ENCODE results near the gene RPL28.

The RPL28 gene

GRCh38 chr19:55353803-55354697, 31.7 kb upstream of the RPL28 start:
- DNase-seq, result no peak

- DNase-seq, result no peak
Observed at GRCh38 chr19:55354698-55355212, 31.0 kb upstream of the RPL28 start, which contains the start of gene COX6B2. TSS of gene COX6B2 (minus strand) at chr19:55354719. CDS start at chr19:55354521, 198 bp downstream.

GRCh38 chr19:55355213-55355821, 30.4 kb upstream of the RPL28 start:
- DNase-seq, result no peak

DNA sequence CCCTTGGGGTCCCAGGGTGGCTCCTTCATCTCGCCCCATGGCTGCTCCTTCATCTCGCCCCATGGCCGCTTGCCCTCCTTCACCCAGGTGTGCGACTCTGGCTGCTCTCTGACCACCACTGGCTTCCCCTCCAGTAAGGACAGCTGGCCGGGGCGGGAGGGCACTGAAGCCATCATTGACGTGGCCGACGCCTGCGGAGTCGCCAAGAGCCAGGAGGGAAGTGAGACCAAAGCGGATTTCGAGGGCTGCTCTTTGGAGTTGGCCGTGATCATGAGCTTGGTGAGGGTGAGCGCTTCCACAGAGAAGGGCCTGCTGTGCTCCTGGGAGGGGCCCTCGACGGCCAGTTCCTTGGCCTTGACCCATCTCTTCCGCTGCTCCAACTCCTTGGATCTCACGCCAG, 27.2 kb upstream of the RPL28 start:
- no peak for DNase-seq

DNA sequence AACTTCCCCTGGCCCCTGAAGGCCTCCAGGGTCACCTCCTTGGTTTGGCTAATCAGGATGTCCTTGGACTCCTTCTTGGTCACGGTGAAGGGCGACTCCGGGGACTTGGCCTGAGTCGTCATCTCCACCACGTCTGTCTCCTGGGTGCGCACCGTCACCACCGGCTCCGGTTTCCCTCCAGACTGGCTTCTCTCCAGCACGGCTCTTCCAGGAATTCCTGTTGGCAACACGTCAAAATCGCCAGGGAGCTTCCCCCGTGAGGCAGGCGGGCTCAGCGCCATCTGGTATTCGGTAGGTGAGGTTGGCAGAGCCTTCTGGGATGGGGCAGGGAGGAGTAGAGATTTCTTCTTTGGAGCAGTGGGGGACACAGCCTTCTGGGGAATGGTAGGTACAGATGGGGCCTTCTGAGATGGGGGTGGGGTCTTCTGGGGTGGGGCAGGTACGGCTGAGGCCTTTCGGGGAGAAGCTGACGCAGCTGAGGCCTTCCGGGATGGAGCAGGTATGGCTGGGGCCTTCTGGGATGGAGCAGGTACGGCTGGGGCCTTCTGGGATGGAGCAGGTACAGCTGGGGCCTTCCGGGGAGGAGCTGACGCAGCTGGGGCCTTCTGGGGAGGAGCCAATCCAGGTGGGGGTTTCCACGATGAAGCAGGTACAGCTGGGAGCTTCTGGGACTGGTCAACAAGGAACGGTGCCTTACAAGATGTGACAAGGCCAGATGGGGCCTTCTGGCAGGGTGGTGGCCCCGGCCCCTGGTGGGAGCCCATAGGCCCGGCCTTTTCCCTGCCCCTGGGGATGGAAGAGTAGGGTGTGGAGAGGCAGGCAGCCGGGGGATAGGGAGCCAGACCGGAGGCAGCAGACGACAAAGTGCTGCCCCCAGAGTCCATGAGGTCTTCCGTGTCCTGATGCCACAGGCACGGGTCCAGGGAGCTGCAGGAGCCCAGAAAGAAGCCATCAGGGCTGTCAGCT, 26.5 kb upstream of the RPL28 start:
- no peak for DNase-seq

GRCh38 chr19:55360902-55361301, 24.8 kb upstream of the RPL28 start:
- no peak for DNase-seq

DNA sequence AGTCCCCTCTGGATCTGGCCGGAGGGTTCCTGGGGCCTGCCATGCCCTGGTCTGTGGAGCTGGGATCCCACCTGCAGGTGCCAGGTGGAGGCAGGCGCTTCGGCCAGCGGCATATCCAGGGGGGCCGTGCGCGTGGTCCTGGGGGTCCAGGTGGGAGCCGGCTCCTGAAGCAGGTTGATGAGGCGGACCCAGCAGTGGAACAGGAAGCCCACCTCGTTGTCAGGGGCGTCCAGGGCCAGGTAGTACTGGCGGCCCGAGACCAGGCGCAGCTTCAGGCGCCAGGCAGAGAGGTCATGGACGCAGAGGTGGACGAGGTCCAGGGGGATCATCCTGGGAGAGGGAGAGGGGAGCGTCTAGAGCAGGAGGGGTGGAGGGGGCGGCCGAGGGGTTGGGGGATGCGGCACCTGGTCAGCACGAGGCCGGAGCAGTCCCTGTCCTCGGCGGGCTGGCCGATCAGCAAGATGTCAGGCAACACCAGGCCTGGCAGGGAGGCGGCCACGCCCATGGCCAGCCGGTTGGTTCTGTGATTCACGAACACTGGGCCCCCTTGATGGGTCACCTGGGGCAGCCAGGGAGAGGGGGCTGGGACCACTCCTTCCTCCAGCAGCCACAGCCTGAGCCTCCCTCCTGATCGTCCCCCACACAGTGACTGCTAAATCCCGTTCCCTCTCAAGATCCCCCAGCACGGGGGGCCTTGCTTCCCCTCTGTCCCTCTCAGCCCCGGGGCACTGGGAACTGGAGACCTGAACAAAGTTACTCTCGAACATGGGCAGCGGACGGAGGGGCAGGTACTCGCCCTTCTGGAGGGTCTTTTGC, 23.4 kb upstream of the RPL28 start:
- DNase-seq, result no peak

GRCh38 chr19:55362990-55363716, 22.6 kb upstream of the RPL28 start, which contains the start of gene GARIN5B:
TSS of gene GARIN5B (minus strand) at chr19:55363260. CDS start at chr19:55363066, 194 bp downstream.
- DNase-seq, result no peak

- no peak for DNase-seq
Observed at GRCh38 chr19:55365245-55365644, 20.5 kb upstream of the RPL28 start.

GRCh38 chr19:55365964-55366363, 19.8 kb upstream of the RPL28 start:
- no peak for DNase-seq

- DNase-seq, result no peak
Observed at GRCh38 chr19:55366790-55367189, 18.9 kb upstream of the RPL28 start.

GRCh38 chr19:55368106-55368505, 17.6 kb upstream of the RPL28 start:
- no peak for DNase-seq

DNA sequence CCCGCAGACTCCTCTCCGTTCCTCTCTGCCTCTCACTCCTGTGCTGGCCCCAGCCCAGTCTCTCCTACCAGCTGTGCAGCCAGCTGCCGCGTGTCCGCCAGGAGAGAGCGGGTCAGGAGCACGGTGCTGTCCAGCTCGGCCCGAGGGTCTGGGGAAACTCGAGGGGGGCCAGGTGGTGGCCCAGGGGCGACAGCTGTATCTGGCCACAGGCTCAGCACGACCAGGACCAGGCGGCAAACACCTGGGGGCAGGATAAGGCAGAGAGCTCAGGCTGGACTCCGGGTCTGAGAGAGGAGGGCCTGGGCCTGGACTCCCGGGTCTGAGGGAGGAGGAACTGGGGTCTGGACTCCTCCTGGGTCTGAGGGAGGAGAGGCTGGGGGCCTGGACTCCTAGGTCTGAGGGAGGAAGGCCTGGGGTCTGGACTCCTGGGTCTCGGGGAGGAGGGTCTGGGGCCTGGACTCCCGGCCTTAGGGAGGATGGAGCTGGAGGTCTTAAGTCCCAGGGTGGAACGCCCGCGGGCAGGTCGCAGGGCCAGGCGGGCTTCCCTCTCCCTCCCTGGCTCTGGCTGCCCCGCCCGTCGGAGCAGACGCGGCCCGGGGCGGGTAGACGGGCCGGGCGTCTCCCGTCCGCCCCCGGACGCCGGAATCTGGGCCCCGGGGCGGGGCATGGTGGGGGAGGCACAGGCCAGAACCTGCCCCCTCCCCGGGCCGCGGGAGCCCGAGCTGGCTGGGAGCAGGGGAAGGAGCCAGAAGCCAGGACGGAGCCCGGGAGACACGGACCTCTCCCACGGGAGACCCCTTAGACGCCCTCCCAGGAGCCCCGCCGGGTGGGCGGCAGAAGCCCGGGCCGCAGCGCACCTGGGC, 16.8 kb upstream of the RPL28 start:
- no peak for DNase-seq

- no peak for DNase-seq
Observed at GRCh38 chr19:55369653-55370304, 16.0 kb upstream of the RPL28 start.

GRCh38 chr19:55370305-55370988, 15.3 kb upstream of the RPL28 start, which contains the start of gene IL11:
TSS of gene IL11 (minus strand) at chr19:55370463. CDS start at chr19:55370310, 153 bp downstream.
- no peak for DNase-seq

DNA sequence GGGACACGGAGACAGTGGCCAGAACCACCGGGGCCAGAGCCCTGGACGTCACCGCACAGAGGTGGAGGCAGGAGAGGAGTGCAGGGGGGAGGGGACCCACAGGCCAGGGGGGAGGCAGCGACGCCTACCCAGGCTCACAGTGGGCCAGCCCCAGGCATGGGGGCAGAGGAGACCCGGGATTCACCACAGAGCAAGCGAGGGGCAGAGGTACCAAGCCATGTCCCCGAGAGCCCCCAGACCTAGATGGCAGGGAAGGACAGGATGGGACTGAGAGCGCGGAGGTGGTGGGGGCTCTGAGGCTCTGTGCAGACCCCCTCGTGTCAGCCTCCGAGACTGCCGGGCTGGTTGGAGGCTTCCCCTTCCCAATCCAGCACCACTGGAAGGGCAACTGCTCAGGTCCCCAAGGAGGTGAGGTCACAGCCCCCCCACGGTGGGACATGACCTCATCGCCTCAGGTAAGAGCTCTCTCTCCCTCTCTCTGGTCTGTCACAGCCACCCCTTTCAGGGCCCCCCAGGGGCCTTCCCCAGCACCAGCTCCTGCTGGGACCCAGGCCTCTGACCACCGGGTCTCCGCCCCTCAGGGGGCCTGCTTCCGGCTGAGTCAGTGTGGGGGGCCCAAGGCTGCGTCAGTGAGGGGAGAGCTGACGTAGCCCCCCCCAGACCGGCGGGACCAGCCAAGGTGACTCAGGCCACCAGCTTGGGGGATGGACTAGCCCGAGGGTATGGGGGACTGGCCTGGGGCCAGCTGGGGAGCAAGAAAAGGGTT, 13.2 kb upstream of the RPL28 start:
- DNase-seq, result no peak

- DNase-seq, result no peak
Observed at GRCh38 chr19:55373306-55373992, 12.3 kb upstream of the RPL28 start.

Data from NCI-H1417 treated with DMSO at 0.1 percent for 48 hours (cell line).